ENCODE measurements around the gene KRT7.
A peak's percentile ranks its signal among the peaks of the same experiment; 100 is the strongest.

KRT7 gene

GRCh38 chr12:52210186-52210924 is 22.7 kb upstream of the KRT7 start:
- H3K4me3 ChIP-seq (ENCODE audit: low read depth, low read length), result no peak overlapping the region
- peak; percentile 77 for DNase-seq (ENCODE audit: low read depth)

- DNase-seq (ENCODE audit: low read depth), result no peak
- H3K4me3 ChIP-seq (ENCODE audit: low read depth, low read length), result no peak overlapping the region
Measured at GRCh38 chr12:52210925-52211650, 22.0 kb upstream of the KRT7 start.

GRCh38 chr12:52211716-52212585 is 21.1 kb upstream of the KRT7 start:
- no peak for DNase-seq (ENCODE audit: low read depth)
- no peak overlapping the region for H3K4me3 ChIP-seq (ENCODE audit: low read depth, low read length)

GRCh38 chr12:52212701-52213563 is 20.1 kb upstream of the KRT7 start:
- no peak for DNase-seq (ENCODE audit: low read depth)
- no peak overlapping the region for H3K4me3 ChIP-seq (ENCODE audit: low read depth, low read length)

- no peak overlapping the region for H3K4me3 ChIP-seq (ENCODE audit: low read depth, low read length)
- no peak for DNase-seq (ENCODE audit: low read depth)
Measured at GRCh38 chr12:52213564-52214420, 19.3 kb upstream of the KRT7 start.

- DNase-seq (ENCODE audit: low read depth), result no peak
Measured at GRCh38 chr12:52214421-52214802, 18.6 kb upstream of the KRT7 start.

GRCh38 chr12:52215587-52216031 is 17.4 kb upstream of the KRT7 start:
- no peak overlapping the region for H3K4me3 ChIP-seq (ENCODE audit: low read depth, low read length)
- no peak for DNase-seq (ENCODE audit: low read depth)

More at GRCh38 chr12:52214421-52214802, 18.6 kb upstream of the KRT7 start:
- H3K4me3 ChIP-seq (ENCODE audit: low read depth, low read length), result no peak overlapping the region

- no peak overlapping the region for H3K4me3 ChIP-seq (ENCODE audit: low read depth, low read length)
- no peak for DNase-seq (ENCODE audit: low read depth)
Measured at GRCh38 chr12:52216100-52216499, 16.9 kb upstream of the KRT7 start.

- H3K4me3 ChIP-seq (ENCODE audit: low read depth, low read length), result no peak overlapping the region
- DNase-seq (ENCODE audit: low read depth), result no peak
Measured at GRCh38 chr12:52216807-52217206, 16.2 kb upstream of the KRT7 start.

GRCh38 chr12:52217223-52217622 is 15.8 kb upstream of the KRT7 start:
- H3K4me3 ChIP-seq (ENCODE audit: low read depth, low read length), result no peak overlapping the region

GRCh38 chr12:52218001-52218400 is 15.0 kb upstream of the KRT7 start:
- H3K4me3 ChIP-seq (ENCODE audit: low read depth, low read length), result no peak overlapping the region
- DNase-seq (ENCODE audit: low read depth), result no peak

More at GRCh38 chr12:52217223-52217622, 15.8 kb upstream of the KRT7 start:
- DNase-seq (ENCODE audit: low read depth), result no peak

GRCh38 chr12:52220477-52220876 is 12.6 kb upstream of the KRT7 start:
- H3K4me3 ChIP-seq (ENCODE audit: low read depth, low read length), result no peak overlapping the region
- DNase-seq (ENCODE audit: low read depth), result no peak

GRCh38 chr12:52221070-52221781 is 11.8 kb upstream of the KRT7 start:
- no peak overlapping the region for H3K4me3 ChIP-seq (ENCODE audit: low read depth, low read length)
- no peak for DNase-seq (ENCODE audit: low read depth)

- H3K4me3 ChIP-seq (ENCODE audit: low read depth, low read length), result no peak overlapping the region
- no peak for DNase-seq (ENCODE audit: low read depth)
Measured at GRCh38 chr12:52221912-52222457, 11.1 kb upstream of the KRT7 start.

GRCh38 chr12:52222692-52223091 is 10.4 kb upstream of the KRT7 start:
- DNase-seq (ENCODE audit: low read depth), result no peak
- no peak overlapping the region for H3K4me3 ChIP-seq (ENCODE audit: low read depth, low read length)

GRCh38 chr12:52223406-52224039 is 9.5 kb upstream of the KRT7 start:
- no peak overlapping the region for H3K4me3 ChIP-seq (ENCODE audit: low read depth, low read length)
- DNase-seq (ENCODE audit: low read depth), result no peak

- DNase-seq (ENCODE audit: low read depth), result no peak
- H3K4me3 ChIP-seq (ENCODE audit: low read depth, low read length), result no peak overlapping the region
Measured at GRCh38 chr12:52224151-52224550, 8.9 kb upstream of the KRT7 start.

All from skeletal muscle cell (primary cell).